GM12878 (cell line): ENCODE data around the gene SYNJ2.

Source experiments
- EP300 ChIP-seq, 2 experiments: fragments of 150-350 bp in 1 of 2; IDR thresholded peaks; 2 replicates each; pipeline ENCODE4 v1.6.1; 2011 to 2012; ENCODE audit warnings: low read depth in 2 of 2, low read length in 2 of 2, borderline replicate concordance in 1 of 2, improper control_type of control experiment in 1 of 2, inconsistent platforms in 1 of 2; ENCODE audit not compliant: control insufficient read depth in 1 of 2
- JUND ChIP-seq: IDR thresholded peaks from 2 replicates; pipeline ENCODE4 v1.6.1; 2012; ENCODE audit warnings: low read depth, mild to moderate bottlenecking, low read length, improper control_type of control experiment, moderate library complexity
- POLR2A ChIP-seq: IDR thresholded peaks from 2 replicates; pipeline ENCODE4 v1.6.1; 2011; ENCODE audit warnings: low read depth, mild to moderate bottlenecking, low read length
- POU2F2 ChIP-seq: IDR thresholded peaks from 3 replicates; pipeline ENCODE4 v1.6.1; 2011; ENCODE audit warnings: low read depth, mild to moderate bottlenecking, low read length, borderline replicate concordance
- SIN3A ChIP-seq: IDR thresholded peaks from 2 replicates; pipeline ENCODE4 v1.6.1; 2012; ENCODE audit warnings: low read depth, low read length, improper control_type of control experiment
- TF ChIP-seq, protein P1 (sequence below), 3 experiments: IDR thresholded peaks in 2 of 3; conservative IDR thresholded peaks in 1 of 3; 2 replicates each; pipeline ENCODE4 v1.5.1; 2011; ENCODE audit warnings: low read depth in 3 of 3, low read length in 3 of 3, mild to moderate bottlenecking in 3 of 3, control low read depth in 2 of 3, moderate library complexity in 2 of 3, inconsistent platforms in 1 of 3, mixed read lengths in 1 of 3; ENCODE audit not compliant: control insufficient read depth in 2 of 3, insufficient read depth in 1 of 3; ENCODE audit errors: extremely low read depth in 1 of 3
- TF ChIP-seq, protein P2 (sequence below): fragments of 450-650 bp; IDR thresholded peaks from 2 replicates; pipeline ENCODE4 v1.6.1; 2017; ENCODE audit warnings: mild to moderate bottlenecking, moderate library complexity

DNA sequence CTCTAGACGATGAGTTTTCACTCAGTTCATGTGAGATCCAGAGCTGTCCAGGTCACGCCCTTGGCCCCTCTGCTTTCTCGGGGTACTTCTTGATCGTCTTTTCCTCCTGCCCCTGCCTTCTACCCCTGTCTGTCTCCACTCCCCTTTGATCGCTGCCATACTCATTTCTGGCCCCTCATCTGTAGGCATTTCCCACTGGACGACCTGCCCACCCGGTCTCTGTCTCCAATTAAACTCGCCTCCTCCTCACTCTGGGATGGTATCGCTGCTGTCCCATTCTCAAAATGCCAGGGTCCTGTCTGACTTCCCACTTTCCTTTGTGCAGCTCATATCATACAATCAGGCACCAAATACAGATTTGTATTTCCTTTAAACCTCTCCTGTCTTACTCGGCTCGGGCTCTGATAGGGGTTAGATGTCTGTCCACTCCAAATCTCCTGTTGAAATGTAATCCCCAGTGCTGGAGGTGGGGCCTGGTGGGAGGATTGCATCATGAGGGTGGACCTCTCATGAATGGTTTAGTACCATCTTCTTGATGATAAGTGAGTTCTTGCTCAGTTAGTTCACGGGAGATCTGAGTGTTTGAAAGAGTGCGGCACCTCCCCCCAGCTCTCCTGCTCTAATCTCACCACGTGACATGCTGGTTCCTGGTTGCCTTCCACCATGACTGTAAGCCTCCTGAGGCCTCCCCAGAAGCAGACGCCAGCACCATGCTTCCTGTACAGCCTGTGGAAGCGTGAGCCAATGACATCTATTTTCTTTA, 3.5 kb upstream of the SYNJ2 start:
- TF ChIP-seq, protein P1, sequence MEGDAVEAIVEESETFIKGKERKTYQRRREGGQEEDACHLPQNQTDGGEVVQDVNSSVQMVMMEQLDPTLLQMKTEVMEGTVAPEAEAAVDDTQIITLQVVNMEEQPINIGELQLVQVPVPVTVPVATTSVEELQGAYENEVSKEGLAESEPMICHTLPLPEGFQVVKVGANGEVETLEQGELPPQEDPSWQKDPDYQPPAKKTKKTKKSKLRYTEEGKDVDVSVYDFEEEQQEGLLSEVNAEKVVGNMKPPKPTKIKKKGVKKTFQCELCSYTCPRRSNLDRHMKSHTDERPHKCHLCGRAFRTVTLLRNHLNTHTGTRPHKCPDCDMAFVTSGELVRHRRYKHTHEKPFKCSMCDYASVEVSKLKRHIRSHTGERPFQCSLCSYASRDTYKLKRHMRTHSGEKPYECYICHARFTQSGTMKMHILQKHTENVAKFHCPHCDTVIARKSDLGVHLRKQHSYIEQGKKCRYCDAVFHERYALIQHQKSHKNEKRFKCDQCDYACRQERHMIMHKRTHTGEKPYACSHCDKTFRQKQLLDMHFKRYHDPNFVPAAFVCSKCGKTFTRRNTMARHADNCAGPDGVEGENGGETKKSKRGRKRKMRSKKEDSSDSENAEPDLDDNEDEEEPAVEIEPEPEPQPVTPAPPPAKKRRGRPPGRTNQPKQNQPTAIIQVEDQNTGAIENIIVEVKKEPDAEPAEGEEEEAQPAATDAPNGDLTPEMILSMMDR (IDR thresholded peaks at IDR 0.05 in 2 of 3, conservative IDR thresholded peaks at IDR 0.05 in 1 of 3; ENCODE audit: control insufficient read depth in 2 of 3, extremely low read depth in 1 of 3, insufficient read depth in 1 of 3, low read depth in 3 of 3, low read length in 3 of 3) = no peak
- TF ChIP-seq POLR2A (no peak), JUND (no peak), SIN3A (no peak), POU2F2 (no peak), EP300 (IDR thresholded peaks at IDR 0.05; ENCODE audit: borderline replicate concordance in 1 of 2, control insufficient read depth in 1 of 2, low read depth in 2 of 2, low read length in 2 of 2) (no peak)
- TF ChIP-seq, protein P2, sequence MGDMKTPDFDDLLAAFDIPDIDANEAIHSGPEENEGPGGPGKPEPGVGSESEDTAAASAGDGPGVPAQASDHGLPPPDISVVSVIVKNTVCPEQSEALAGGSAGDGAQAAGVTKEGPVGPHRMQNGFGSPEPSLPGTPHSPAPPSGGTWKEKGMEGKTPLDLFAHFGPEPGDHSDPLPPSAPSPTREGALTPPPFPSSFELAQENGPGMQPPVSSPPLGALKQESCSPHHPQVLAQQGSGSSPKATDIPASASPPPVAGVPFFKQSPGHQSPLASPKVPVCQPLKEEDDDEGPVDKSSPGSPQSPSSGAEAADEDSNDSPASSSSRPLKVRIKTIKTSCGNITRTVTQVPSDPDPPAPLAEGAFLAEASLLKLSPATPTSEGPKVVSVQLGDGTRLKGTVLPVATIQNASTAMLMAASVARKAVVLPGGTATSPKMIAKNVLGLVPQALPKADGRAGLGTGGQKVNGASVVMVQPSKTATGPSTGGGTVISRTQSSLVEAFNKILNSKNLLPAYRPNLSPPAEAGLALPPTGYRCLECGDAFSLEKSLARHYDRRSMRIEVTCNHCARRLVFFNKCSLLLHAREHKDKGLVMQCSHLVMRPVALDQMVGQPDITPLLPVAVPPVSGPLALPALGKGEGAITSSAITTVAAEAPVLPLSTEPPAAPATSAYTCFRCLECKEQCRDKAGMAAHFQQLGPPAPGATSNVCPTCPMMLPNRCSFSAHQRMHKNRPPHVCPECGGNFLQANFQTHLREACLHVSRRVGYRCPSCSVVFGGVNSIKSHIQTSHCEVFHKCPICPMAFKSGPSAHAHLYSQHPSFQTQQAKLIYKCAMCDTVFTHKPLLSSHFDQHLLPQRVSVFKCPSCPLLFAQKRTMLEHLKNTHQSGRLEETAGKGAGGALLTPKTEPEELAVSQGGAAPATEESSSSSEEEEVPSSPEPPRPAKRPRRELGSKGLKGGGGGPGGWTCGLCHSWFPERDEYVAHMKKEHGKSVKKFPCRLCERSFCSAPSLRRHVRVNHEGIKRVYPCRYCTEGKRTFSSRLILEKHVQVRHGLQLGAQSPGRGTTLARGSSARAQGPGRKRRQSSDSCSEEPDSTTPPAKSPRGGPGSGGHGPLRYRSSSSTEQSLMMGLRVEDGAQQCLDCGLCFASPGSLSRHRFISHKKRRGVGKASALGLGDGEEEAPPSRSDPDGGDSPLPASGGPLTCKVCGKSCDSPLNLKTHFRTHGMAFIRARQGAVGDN = no peak
